A549 treated with RU486 at 1 μM for 4 hours (cell line): Measurements from ENCODE around the gene CHRD. TPM values are rescaled to one million over a fixed set of nuclear protein-coding genes. Genes with fewer than 3 reads are reported as not detected.

Experiments used
- total RNA-seq: library from RNA; stranded (reverse); fragments of 200-300 nt; extraction: Qiagen RNA extraction; gene quantifications from 5 replicates; pipeline ENCODE4 v1.2.3, GENCODE V29; 2022; ENCODE audit warnings: low read depth

Gene CHRD
- 0.11 to 0.37 TPM (median 0.27 TPM) in 5 replicates for total RNA-seq

DNA sequence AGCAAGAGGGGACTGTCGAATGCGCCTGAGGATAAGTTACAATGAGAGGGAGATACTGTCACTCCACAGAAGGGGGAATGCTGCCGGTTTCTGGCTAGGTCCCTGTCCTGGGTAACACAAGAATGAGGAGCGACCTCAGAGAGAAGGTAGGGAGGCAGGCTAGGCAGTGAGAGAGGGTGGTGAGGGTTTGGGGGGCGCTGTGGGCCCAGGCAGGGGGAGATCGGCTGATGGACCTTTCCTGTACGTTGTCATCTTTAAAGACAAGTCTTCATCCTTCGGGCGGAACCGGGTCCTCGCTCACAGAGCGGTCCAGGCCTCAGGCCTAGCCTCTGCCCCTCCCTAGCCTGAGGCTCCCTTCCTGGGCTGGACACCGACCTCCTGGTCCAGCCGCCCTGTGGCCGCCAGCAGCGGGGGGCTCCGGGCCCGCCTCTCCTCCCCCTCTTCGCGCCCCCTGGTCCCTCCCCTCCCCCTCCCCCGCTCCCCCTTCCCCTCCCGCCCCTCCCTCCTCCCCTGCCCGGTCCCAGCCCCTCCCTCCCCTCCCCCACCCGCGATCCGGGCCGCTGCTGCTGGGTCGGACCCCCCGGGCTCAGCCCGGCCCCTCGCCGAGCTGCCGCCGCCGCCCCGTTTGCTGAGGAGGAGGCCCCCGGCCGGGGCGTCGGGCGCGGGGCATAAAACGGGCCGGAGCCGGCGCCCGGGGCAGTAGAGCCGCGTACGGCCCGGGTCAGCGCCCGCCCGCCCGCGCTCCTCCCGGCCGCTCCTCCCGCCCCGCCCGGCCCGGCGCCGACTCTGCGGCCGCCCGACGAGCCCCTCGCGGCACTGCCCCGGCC, at the start of gene CHRD:
CHRD (plus strand) TSS at position 697 of the 827 bp plus-strand sequence. CDS start 265 bp downstream, outside the sequence.

DNA sequence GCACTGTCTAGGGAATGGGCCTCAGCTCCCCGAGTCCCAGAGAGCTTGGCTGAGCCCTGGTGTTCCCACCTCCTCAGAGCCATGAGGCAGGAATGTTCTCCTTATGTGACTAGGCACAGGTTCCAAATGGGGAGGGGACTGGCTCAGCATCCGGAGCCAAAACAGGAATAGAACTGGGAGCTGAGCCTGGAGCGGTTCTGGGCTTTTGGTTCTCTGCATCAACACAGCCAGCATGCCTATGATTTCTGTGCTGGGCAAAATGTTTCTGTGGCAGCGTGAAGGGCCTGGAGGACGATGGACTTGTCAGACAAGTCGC, 42.5 kb upstream of the CHRD start, which contains the start of gene FAM131A:
FAM131A (plus strand) TSS at position 202 of the 316 bp plus-strand sequence; CDS start at position 233, 31 bp downstream.

DNA sequence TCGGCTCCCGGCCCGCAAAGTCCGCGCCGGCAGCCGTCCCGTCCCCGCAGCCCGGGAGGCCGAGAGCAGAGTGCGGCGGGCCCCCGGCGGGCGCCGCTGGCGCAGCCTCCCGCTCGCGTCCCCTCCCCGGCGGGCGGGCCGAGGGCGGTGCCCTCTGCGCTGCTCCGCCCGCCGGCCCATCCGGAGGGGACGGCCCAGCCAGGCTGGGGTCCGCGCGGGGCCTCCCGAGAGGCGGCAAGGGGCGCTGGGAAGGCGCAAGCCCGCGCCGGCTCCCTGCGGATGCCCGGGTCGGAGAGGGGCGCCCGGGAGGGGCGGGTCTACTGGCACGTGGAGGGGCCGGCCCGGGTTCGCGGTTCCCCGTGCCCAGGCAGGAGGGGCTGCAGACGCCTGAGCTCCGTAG, 18.3 kb upstream of the CHRD start, which contains the start of the genes CLCN2 and POLR2H:
CLCN2 (minus strand) TSS at position 74 of the 400 bp plus-strand sequence. CDS start 126 bp downstream, outside the sequence.
POLR2H (plus strand) TSS at position 179 of the 400 bp plus-strand sequence. CDS start 1,783 bp downstream, outside the sequence.

DNA sequence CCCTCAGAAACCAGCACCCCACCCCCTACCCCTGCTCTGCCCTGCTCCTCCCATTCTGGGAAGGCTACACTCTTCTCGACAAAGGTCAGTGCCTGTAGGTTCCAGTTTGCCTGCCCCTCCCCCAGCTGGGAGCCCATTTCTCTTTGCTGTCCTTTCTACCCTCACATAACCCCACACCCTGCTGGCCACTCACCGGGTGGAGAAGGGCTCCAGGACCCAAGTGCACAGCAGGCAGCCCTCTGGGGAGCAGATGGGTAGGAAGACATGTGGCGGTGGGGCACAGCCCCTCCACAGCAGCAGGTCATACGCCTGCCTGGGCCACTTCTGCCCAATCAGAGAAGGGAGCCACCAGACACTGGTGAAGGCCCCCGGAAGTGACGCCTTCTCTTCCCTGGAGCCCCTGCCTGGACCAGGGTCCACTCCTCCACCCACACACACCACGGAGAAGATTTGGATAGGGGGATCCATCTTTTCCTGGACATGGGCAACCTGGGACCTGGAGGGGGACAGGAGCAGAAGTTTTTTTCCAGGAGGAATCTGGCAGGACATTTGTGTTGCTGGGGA, 1.9 kb upstream of the CHRD start, which contains the start of gene THPO:
THPO (minus strand) TSS at position 326 of the 564 bp plus-strand sequence. CDS start 1,948 bp downstream, outside the sequence.

Other genes with a start within 250 kb of the CHRD start
- 27.3 to 30.4 TPM (median 28.5 TPM) in 5 replicates for gene EIF2B5, start 244.7 kb upstream of the CHRD start, total RNA-seq
- gene DVL3, start 224.7 kb upstream of the CHRD start, total RNA-seq = 17.4 to 26.4 TPM (median 25.2 TPM) in 5 replicates
- 292 to 335 TPM (median 319 TPM) in 5 replicates for gene AP2M1, start 205.2 kb upstream of the CHRD start, total RNA-seq
- 33.3 to 36.1 TPM (median 34.4 TPM) in 5 replicates for gene ABCF3, start 193.9 kb upstream of the CHRD start, total RNA-seq
- 0.24 to 0.54 TPM (median 0.44 TPM) in 5 replicates for gene VWA5B2, start 150.5 kb upstream of the CHRD start, total RNA-seq
- 54.1 to 81.7 TPM (median 74.6 TPM) in 5 replicates for gene ALG3, start 131.1 kb upstream of the CHRD start, total RNA-seq
- 8.7 to 14.7 TPM (median 12.7 TPM) in 5 replicates for gene EEF1AKMT4, start 130.4 kb upstream of the CHRD start, total RNA-seq
- gene CAMK2N2, start 118.5 kb upstream of the CHRD start, total RNA-seq = 0.72 to 1.6 TPM (median 1.3 TPM) in 5 replicates
- gene ECE2, start 104.0 kb upstream of the CHRD start, total RNA-seq = not detected in 5 replicates
- gene PSMD2, start 80.8 kb upstream of the CHRD start, total RNA-seq = 323 to 418 TPM (median 327 TPM) in 5 replicates
- 253 to 285 TPM (median 259 TPM) in 5 replicates for gene EIF4G1, start 65.4 kb upstream of the CHRD start, total RNA-seq
- 7.5 to 11.3 TPM (median 10.3 TPM) in 5 replicates for gene FAM131A, start 42.5 kb upstream of the CHRD start, total RNA-seq
- 4.1 to 6.6 TPM (median 5.4 TPM) in 5 replicates for gene CLCN2, start 18.4 kb upstream of the CHRD start, total RNA-seq
- gene POLR2H, start 18.3 kb upstream of the CHRD start, total RNA-seq = 72.7 to 79.0 TPM (median 75.1 TPM) in 5 replicates
- gene THPO, start 1.8 kb upstream of the CHRD start, total RNA-seq = not detected in 5 replicates
- 0.23 to 0.51 TPM (median 0.35 TPM) in 5 replicates for gene EPHB3, start 181.7 kb downstream of the CHRD start, total RNA-seq